Measurements from ENCODE around the gene GART. TPM values are rescaled to one million over a fixed set of nuclear protein-coding genes. Genes with fewer than 3 reads are reported as not detected.
"Not testable (repeated sequence)": the region's sequence is repeated elsewhere in the genome, so short reads cannot be mapped to it uniquely, and the experiment has no call there.

The GART gene
- total RNA-seq, 2 donors from 2014 or later = 55.9 to 65.3 TPM

- no peaks in the 10 kb centered on the region for H3K9me3 ChIP-seq
- H3K27ac ChIP-seq = no peak overlapping the region
- WGBS = 87% methylated on average over 3 of the region's 3 CpGs
- H3K4me3 ChIP-seq = no peak overlapping the region
- no peak for DNase-seq (ENCODE audit: low spot score)
- no peaks in the 10 kb centered on the region for H3K36me3 ChIP-seq
- intact Hi-C loops (cut with DNase I) = no loop called here
- H3K27me3 ChIP-seq (replicated peaks; ENCODE audit: insufficient read depth) = no peaks in the 10 kb centered on the region
- H3K4me1 ChIP-seq (replicated peaks) = no peaks in the 10 kb centered on the region
- TF ChIP-seq POLR2AphosphoS5 (IDR thresholded peaks at IDR 0.05) = no peak
- no peak for TF ChIP-seq CTCF (IDR thresholded peaks at IDR 0.05)
- TF ChIP-seq POLR2A (IDR thresholded peaks at IDR 0.05) = no peak
These were observed 42.5 kb upstream of the GART start for GRCh38 chr21:33584455-33584854.

DNA sequence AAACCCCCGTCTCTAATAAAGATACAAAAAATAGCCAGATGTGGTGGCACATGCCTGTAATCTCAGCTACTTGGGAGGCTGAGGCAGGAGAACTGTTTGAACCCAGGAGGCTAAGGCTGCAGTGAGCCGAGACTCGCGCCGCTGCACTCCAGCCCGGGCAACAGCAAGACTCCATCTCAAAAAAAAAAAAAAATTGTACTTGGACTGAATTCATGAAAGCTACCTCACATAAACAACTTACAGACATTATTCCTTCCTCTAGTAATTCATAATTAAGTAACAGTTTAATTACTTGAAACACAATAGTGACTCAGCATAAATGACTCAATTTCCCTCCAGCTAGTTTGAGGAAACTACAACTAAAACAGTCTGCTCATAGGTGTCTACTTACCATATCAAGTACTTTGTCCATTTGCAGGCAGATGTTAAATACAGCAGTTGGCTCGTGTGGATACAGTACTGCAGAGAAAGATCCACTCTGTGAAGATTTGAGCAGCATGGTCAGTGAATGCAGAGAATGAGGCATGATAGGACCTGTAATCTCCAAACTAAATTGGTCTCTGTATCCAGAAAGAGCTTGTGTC, 37.1 kb upstream of the GART start:
- intact Hi-C loops (cut with DNase I) = no loop called here
- no peaks in the 10 kb centered on the region for H3K36me3 ChIP-seq
- no peaks in the 10 kb centered on the region for H3K4me1 ChIP-seq (replicated peaks)
- no peak overlapping the region for H3K27ac ChIP-seq
- no peak overlapping the region for H3K4me3 ChIP-seq
- no peaks in the 10 kb centered on the region for H3K9me3 ChIP-seq
- WGBS = 86% methylated on average over 7 of the region's 7 CpGs
- TF ChIP-seq POLR2AphosphoS5 (IDR thresholded peaks at IDR 0.05) (no peak), POLR2A (IDR thresholded peaks at IDR 0.05) (no peak), CTCF (IDR thresholded peaks at IDR 0.05) (no peak)
- H3K27me3 ChIP-seq (replicated peaks; ENCODE audit: insufficient read depth) = no peaks in the 10 kb centered on the region
- no peak for DNase-seq (ENCODE audit: low spot score)

DNA sequence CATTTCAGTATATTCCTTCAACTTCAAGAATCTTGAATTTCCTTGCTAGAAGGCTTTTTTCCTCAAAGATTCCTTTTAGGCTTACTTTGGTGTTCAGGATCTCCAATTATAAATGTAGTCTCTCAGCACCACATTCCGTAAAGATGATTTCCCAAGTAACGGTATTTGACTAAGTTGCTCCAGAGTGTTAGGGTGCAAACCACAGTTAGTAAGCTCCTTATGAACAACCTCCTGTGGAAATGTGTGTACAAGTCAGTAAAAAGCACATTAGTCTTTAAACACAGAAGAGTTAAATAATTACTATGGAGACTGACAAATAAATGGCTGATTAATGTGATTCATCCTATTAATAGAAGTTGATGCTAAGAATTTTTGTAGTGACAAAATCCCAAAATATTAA, 36.3 kb upstream of the GART start:
- no peak for TF ChIP-seq POLR2A (IDR thresholded peaks at IDR 0.05)
- no peak for TF ChIP-seq POLR2AphosphoS5 (IDR thresholded peaks at IDR 0.05)
- no peak for TF ChIP-seq CTCF (IDR thresholded peaks at IDR 0.05)
- Histone ChIP-seq H3K4me3 (no peak overlapping the region), H3K36me3 (no peaks in the 10 kb centered on the region), H3K9me3 (no peaks in the 10 kb centered on the region), H3K27ac (no peak overlapping the region), H3K4me1 (replicated peaks) (no peaks in the 10 kb centered on the region), H3K27me3 (replicated peaks; ENCODE audit: insufficient read depth) (no peaks in the 10 kb centered on the region)
- 89% methylated on average over 2 of the region's 2 CpGs for WGBS
- DNase-seq (ENCODE audit: low spot score) = no peak
- intact Hi-C loops (cut with DNase I) = no loop called here

GRCh38 chr21:33576741-33577141, 34.8 kb upstream of the GART start:
- DNase-seq (ENCODE audit: low spot score); H3K4me3 ChIP-seq; H3K9me3 ChIP-seq; H3K4me1 ChIP-seq (replicated peaks); intact Hi-C loops (cut with DNase I); H3K27ac ChIP-seq; H3K36me3 ChIP-seq; H3K27me3 ChIP-seq (replicated peaks; ENCODE audit: insufficient read depth): not testable (repeated sequence)
- 38% methylated on average over 2 of the region's 2 CpGs for WGBS

- no peaks in the 10 kb centered on the region for H3K27me3 ChIP-seq (replicated peaks; ENCODE audit: insufficient read depth)
- no peaks in the 10 kb centered on the region for H3K36me3 ChIP-seq
- no peak overlapping the region for H3K4me3 ChIP-seq
- TF ChIP-seq POLR2AphosphoS5 (IDR thresholded peaks at IDR 0.05) (no peak), POLR2A (IDR thresholded peaks at IDR 0.05) (no peak), CTCF (IDR thresholded peaks at IDR 0.05) (no peak)
- 32% methylated on average over 3 of the region's 3 CpGs for WGBS
- DNase-seq (ENCODE audit: low spot score) = no peak
- H3K9me3 ChIP-seq = no peaks in the 10 kb centered on the region
- no peak overlapping the region for H3K27ac ChIP-seq
- intact Hi-C loops (cut with DNase I) = no loop called here
- H3K4me1 ChIP-seq (replicated peaks) = no peaks in the 10 kb centered on the region
These were observed 30.4 kb upstream of the GART start for GRCh38 chr21:33572350-33572749.
